DOHH2 (cell line): Measurements from ENCODE around the gene SH2D7.

Experiments used
- CTCF ChIP-seq: fragments of 200-600 bp; sonication (generic); IDR thresholded peaks from one replicate; pipeline ENCODE4 v1.5.1; 2014; ENCODE audit warnings: antibody characterized with exemption, mild to moderate bottlenecking, low read depth, low read length; ENCODE audit not compliant: poor library complexity, severe bottlenecking
- EZH2phosphoT487 ChIP-seq: fragments of 200-600 bp; sonication (generic); IDR thresholded peaks from 2 replicates; pipeline ENCODE4 v1.6.1; 2017; ENCODE audit warnings: borderline replicate concordance, mild to moderate bottlenecking, antibody characterized with exemption, low read length, moderate library complexity, mixed read lengths

GRCh38 chr15:78146425-78147154 is 54.2 kb downstream of the SH2D7 start:
- TF ChIP-seq CTCF (no peak), EZH2phosphoT487 (no peak)
